ENCODE measurements around the gene UNC45A. TPM values are rescaled to one million over a fixed set of nuclear protein-coding genes. Genes with fewer than 3 reads are reported as not detected.
"Not testable (repeated sequence)": the region's sequence is repeated elsewhere in the genome, so short reads cannot be mapped to it uniquely, and the experiment has no call there.

The UNC45A gene
- total RNA-seq, 1 experiment from 2014 or later = 75.5 TPM

DNA sequence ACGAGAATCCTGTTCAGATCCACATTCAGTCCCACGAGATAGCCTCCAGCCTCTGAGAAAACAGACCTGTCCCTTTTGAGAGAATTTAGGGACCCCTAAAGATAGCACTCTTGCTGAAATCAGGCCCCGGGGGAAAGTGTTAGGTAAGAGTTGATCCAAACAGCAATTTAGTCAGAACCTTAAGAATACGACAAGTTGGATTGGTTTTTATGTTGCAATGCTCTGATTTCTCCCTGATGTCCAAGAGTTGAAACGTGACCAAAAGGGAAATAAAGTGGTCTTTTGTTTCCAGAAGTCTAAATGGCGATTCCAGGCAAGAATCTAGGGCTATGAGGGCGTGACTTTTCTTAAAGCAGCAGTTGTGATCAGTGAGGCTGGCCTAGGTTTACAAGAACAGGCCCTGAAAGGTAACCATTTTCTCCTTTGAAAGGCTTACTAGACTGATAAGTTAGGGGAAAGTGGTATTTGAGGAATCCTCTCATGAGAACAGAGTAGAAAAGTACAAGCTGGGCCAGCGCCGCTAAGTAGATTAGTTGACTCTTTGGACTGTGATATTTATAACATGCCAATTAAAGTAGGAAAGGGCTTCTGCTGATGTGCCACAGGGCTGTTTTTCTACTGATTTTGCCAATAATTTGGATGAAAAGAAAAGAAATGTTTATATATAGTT is 27.1 kb upstream of the UNC45A start:
- Histone ChIP-seq H3K27me3 (replicated peaks) (no peaks in the 10 kb centered on the region), H3K9me3 (replicated peaks) (no peaks in the 10 kb centered on the region), H3K36me3 (peaks cover 52% of the 10 kb centered on the region), H3K4me3 (no peak overlapping the region), H3K27ac (no peak overlapping the region), H3K4me1 (replicated peaks) (peaks cover 7% of the 10 kb centered on the region; the same call in 1 of the 2 replicates)
- DNase-seq (ENCODE audit: low read depth in 1 of 2, low spot score in 2 of 2) = no peak

DNA sequence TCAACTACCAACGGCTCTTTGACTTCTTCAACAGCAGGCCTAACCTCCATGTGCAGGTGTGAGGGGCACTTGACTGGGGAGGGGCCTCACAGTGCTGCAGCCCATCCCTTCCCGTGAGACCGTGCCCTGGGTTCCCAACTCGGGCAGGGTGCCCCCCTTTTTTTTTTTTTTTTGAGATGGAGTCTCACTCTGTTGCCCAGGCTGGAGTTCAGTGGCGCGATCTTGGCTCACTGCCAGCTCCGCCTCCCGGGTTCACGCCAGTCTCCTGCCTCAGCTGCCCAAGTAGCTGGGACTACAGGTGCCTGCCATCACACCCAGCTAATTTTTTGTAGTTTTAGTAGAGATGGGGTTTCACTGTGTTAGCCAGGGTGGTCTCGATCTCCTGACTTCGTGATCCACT is 25.6 kb upstream of the UNC45A start:
- H3K27ac ChIP-seq; H3K9me3 ChIP-seq (replicated peaks); H3K4me3 ChIP-seq; H3K4me1 ChIP-seq (replicated peaks); DNase-seq (ENCODE audit: low read depth in 1 of 2, low spot score in 2 of 2); H3K27me3 ChIP-seq (replicated peaks): not testable (repeated sequence)
- peaks cover 61% of the 10 kb centered on the region for H3K36me3 ChIP-seq

DNA sequence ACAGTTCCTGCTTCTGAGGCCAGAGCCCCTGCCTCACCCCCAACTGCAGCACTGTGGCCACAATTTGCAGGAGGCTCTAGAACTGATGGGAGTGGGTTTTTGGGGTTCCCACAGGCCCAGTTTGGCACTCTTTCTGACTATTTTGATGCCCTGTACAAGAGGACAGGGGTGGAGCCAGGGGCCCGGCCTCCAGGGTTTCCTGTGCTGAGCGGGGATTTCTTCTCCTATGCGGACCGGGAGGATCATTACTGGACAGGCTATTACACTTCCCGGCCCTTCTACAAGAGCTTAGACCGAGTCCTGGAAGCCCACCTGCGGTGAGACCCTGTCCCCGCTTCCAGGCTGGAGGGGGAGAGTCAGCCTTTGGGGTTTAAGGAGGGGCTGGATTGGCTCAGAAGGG is 25.1 kb upstream of the UNC45A start:
- DNase-seq (ENCODE audit: low read depth in 1 of 2, low spot score in 2 of 2) = no peak
- H3K36me3 ChIP-seq = peaks cover 61% of the 10 kb centered on the region
- H3K9me3 ChIP-seq (replicated peaks) = no peaks in the 10 kb centered on the region
- no peaks in the 10 kb centered on the region for H3K27me3 ChIP-seq (replicated peaks)
- no peaks in the 10 kb centered on the region for H3K4me1 ChIP-seq (replicated peaks)
- no peak overlapping the region for H3K4me3 ChIP-seq
- H3K27ac ChIP-seq = no peak overlapping the region

DNA sequence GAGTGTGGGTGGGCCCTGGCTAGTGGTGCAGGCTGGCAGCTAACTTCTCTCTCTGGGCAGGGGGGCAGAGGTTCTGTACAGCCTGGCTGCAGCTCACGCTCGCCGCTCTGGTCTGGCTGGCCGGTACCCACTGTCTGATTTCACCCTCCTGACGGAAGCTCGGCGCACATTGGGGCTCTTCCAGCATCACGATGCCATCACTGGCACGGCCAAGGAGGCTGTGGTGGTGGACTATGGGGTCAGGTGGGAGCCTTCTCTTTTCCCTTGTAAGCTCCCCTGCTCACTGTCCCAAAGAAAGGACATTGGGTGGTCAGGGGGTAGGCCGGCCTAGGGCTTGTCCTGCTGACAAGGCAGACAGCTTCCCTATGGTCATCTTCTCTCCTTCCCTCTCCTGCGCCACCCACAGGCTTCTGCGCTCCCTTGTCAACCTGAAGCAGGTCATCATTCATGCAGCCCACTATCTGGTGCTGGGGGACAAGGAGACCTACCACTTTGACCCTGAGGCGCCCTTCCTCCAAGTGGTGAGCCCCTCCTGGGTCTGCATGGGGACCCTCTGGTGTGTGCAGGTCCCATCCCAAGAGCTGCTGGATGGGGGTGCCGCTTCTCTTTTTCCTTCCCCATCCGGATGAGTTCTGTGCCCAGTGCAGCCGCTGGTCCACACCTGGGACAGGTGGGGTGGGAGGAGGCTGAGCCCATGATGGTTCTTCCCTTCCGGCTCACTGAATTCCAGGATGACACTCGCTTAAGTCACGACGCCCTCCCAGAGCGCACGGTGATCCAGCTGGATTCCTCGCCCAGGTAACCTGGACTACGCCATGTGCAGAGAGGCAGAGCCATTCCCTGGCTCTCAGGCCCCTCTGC is 24.4 kb upstream of the UNC45A start:
- no peaks in the 10 kb centered on the region for H3K27me3 ChIP-seq (replicated peaks)
- no peaks in the 10 kb centered on the region for H3K9me3 ChIP-seq (replicated peaks)
- H3K4me3 ChIP-seq = no peak overlapping the region
- H3K4me1 ChIP-seq (replicated peaks) = no peaks in the 10 kb centered on the region
- no peak for DNase-seq (ENCODE audit: low read depth in 1 of 2, low spot score in 2 of 2)
- peaks cover 56% of the 10 kb centered on the region for H3K36me3 ChIP-seq
- H3K27ac ChIP-seq = no peak overlapping the region

DNA sequence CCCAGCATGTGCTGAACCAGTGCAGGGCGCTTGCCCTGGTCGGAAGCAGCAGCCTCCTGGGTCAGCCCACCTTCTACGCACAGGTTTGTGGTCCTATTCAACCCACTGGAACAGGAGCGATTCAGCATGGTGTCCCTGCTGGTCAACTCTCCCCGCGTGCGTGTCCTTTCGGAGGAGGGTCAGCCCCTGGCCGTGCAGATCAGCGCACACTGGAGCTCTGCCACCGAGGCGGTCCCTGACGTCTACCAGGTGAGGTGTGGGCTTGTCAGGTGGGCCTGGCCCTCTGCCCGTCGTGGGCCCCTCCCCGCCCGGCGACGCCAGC is 23.8 kb upstream of the UNC45A start:
- H3K27ac ChIP-seq = no peak overlapping the region
- H3K4me3 ChIP-seq = no peak overlapping the region
- no peaks in the 10 kb centered on the region for H3K27me3 ChIP-seq (replicated peaks)
- H3K36me3 ChIP-seq = peaks cover 50% of the 10 kb centered on the region
- no peaks in the 10 kb centered on the region for H3K9me3 ChIP-seq (replicated peaks)
- no peaks in the 10 kb centered on the region for H3K4me1 ChIP-seq (replicated peaks)
- no peak for DNase-seq (ENCODE audit: low read depth in 1 of 2, low spot score in 2 of 2)

DNA sequence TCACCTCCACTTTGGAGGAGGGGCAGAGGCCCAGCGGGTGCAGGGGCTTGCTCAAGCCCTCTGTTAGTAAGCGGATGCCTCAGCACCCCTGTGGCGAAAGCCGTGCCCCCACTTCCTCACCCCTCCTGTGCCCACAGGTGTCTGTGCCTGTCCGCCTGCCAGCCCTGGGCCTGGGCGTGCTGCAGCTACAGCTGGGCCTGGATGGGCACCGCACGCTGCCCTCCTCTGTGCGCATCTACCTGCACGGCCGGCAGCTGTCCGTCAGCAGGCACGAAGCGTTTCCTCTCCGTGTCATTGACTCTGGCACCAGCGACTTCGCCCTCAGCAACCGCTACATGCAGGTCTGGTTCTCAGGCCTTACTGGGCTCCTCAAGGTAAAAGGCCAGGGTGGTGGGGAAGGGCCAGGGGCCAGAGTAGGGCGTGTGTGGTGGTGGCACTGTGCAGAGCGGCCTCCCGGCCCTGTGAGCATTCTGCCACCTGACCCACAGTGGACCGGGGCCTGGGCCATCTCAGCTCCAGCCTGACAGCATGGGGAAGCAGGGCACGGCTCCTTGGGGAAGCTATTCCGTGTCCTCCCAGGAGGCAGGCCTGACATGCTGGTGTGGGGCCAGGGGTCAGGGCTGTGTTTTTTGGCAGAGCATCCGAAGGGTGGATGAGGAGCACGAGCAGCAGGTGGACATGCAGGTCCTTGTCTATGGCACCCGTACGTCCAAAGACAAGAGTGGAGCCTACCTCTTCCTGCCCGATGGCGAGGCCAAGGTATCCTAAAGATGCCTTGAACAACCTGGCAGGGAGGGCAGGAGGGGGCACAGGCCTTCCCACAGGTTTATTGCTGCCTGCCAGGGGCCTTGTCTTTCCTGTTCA is 22.9 kb upstream of the UNC45A start:
- Histone ChIP-seq H3K27me3 (replicated peaks) (no peaks in the 10 kb centered on the region), H3K9me3 (replicated peaks) (no peaks in the 10 kb centered on the region), H3K4me3 (no peak overlapping the region), H3K27ac (no peak overlapping the region), H3K36me3 (peaks cover 46% of the 10 kb centered on the region), H3K4me1 (replicated peaks) (no peaks in the 10 kb centered on the region)
- DNase-seq (ENCODE audit: low read depth in 1 of 2, low spot score in 2 of 2) = no peak

DNA sequence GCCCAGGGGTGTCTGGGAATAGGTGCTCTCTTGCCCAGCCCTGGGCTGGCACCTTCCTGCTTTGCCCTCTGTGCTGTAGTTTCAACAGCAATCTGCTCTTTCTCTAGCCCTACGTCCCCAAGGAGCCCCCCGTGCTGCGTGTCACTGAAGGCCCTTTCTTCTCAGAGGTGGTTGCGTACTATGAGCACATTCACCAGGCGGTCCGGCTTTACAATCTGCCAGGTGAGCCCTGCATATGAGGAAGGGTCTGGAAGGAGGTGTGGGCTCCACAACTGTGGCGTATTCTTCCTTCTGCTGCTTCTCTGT is 22.4 kb upstream of the UNC45A start:
- no peak overlapping the region for H3K4me3 ChIP-seq
- H3K27me3 ChIP-seq (replicated peaks) = no peaks in the 10 kb centered on the region
- no peak overlapping the region for H3K27ac ChIP-seq
- H3K4me1 ChIP-seq (replicated peaks) = no peaks in the 10 kb centered on the region
- H3K36me3 ChIP-seq = peaks cover 41% of the 10 kb centered on the region
- H3K9me3 ChIP-seq (replicated peaks) = no peaks in the 10 kb centered on the region
- DNase-seq (ENCODE audit: low read depth in 1 of 2, low spot score in 2 of 2) = no peak

DNA sequence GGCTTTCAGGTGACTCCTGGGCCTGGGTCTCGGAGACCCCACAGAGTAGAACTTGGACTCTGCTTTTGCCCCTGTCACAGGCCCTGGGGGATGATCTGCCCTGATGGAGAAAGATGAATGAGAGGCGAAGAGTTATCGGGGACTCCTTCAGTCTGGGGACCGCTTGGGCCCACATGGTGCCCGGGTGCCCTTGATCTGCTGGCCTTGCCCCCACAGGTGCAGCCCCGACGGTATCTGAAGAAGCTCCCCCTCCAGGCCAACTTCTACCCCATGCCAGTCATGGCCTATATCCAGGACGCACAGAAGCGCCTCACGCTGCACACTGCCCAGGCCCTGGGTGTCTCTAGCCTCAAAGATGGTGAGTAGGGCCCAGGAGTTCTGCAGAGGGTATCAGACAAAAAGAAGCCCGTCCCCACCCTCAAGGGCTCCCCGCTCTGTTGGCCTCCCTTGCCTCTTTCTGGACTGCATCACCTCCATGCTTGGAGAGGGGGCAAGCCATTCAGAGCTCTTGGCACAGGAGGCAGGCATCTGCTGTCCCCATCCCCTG is 21.6 kb upstream of the UNC45A start:
- H3K27me3 ChIP-seq (replicated peaks) = no peaks in the 10 kb centered on the region
- H3K9me3 ChIP-seq (replicated peaks) = no peaks in the 10 kb centered on the region
- DNase-seq (ENCODE audit: low read depth in 1 of 2, low spot score in 2 of 2) = no peak
- no peaks in the 10 kb centered on the region for H3K4me1 ChIP-seq (replicated peaks)
- H3K4me3 ChIP-seq = no peak overlapping the region
- H3K27ac ChIP-seq = no peak overlapping the region
- peaks cover 41% of the 10 kb centered on the region for H3K36me3 ChIP-seq

DNA sequence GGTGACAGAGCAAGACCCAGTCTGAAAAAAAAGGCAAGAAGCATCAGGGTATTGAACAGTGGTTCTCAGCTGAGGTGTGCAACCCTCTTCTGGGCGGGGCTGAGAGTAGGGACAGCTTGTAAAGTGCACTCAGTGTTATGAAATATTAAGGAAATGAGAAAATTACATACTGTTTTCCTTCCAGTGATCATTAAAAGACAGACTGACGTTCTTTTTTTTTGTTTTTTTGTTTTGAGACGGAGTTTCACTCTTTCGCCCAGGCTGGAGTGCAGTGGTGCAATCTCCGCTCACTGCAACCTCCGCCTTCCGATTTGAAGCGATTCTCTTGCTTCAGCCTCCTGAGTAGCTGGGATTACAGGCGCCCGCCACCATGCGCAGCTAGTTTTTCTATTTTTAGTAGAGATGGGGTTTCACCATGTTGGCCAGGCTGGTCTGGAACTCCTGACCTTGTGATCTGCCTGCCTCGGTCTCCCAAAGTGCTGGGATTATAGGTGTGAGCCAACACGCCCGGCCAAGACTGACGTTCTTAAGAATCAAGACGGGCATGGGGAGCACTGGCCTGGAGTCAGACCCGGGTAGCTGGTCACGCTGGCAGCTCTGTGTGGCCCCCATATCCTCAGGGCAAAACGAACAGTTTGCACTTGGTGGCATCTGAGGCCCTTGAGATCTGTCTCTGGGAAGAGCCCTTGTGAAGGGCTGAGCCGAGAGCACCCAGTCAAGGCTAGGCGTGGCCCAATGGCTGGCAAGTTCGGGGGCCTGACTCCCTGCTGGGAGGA is 20.6 kb upstream of the UNC45A start:
- no peak overlapping the region for H3K4me3 ChIP-seq
- H3K36me3 ChIP-seq = peaks cover 47% of the 10 kb centered on the region
- H3K27me3 ChIP-seq (replicated peaks) = no peaks in the 10 kb centered on the region
- no peaks in the 10 kb centered on the region for H3K9me3 ChIP-seq (replicated peaks)
- no peak overlapping the region for H3K27ac ChIP-seq
- H3K4me1 ChIP-seq (replicated peaks) = no peaks in the 10 kb centered on the region
- DNase-seq (ENCODE audit: low read depth in 1 of 2, low spot score in 2 of 2) = no peak

DNA sequence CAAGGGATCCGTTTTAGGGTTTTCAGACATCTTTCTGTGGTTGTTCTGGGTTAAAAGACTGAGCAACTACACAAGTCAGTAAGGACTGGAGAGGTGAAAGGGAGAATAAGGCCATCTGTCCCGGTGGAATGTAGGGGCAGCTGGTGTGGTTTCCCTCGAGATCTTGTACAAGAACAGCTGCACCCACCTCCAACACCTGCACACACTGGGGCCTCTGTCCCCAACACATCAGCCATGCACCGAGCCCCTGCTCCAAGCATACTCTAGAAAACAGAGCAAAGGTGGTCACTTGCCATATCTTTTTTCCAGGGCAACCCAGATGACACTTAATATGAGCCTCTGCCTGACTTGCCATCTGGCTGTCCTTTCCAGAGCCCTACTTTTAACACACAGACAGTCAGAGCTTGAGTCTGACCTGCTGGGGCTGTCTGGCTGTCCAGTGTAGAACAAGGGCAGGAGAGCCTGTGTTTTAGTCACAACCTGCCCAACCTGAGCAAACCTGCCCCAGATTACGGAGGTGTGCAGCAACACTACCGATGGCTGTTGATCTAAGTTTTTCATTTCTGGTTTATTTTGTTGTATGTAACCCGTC is 19.8 kb upstream of the UNC45A start:
- no peaks in the 10 kb centered on the region for H3K4me1 ChIP-seq (replicated peaks)
- no peak overlapping the region for H3K27ac ChIP-seq
- DNase-seq (ENCODE audit: low read depth in 1 of 2, low spot score in 2 of 2) = no peak
- H3K27me3 ChIP-seq (replicated peaks) = no peaks in the 10 kb centered on the region
- H3K9me3 ChIP-seq (replicated peaks) = no peaks in the 10 kb centered on the region
- no peak overlapping the region for H3K4me3 ChIP-seq
- peaks cover 51% of the 10 kb centered on the region for H3K36me3 ChIP-seq

DNA sequence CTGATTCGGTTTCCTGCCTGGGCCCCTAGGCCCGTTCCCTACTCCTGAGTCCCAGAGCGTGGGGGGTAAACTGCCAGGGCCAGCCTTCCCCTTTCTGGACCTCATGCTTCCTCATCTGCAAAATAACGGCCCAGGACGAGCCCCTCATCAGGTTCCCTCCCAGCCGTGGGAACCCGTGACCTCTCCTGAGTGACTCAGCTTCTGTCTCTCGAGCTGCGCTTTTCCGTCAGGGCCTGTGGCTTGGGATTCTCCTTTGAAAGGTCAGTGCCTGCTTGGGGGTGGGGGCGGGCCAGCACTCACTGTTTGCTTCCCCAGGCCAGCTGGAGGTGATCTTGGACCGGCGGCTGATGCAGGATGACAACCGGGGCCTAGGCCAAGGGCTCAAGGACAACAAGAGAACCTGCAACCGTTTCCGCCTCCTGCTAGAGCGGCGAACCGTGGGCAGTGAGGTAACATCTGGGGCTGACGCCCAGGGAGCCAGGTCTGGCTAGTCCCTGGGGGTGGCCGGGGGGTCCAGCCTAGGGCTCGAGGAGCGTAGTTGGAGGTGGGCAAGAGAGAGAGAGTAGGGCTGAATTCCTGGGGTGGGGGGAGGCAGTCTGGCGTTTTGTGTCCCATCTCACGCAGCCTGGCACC is 19.2 kb upstream of the UNC45A start:
- no peak overlapping the region for H3K4me3 ChIP-seq
- peaks cover 46% of the 10 kb centered on the region for H3K36me3 ChIP-seq
- no peak for DNase-seq (ENCODE audit: low read depth in 1 of 2, low spot score in 2 of 2)
- H3K9me3 ChIP-seq (replicated peaks) = no peaks in the 10 kb centered on the region
- no peak overlapping the region for H3K27ac ChIP-seq
- H3K4me1 ChIP-seq (replicated peaks) = no peaks in the 10 kb centered on the region
- no peaks in the 10 kb centered on the region for H3K27me3 ChIP-seq (replicated peaks)

DNA sequence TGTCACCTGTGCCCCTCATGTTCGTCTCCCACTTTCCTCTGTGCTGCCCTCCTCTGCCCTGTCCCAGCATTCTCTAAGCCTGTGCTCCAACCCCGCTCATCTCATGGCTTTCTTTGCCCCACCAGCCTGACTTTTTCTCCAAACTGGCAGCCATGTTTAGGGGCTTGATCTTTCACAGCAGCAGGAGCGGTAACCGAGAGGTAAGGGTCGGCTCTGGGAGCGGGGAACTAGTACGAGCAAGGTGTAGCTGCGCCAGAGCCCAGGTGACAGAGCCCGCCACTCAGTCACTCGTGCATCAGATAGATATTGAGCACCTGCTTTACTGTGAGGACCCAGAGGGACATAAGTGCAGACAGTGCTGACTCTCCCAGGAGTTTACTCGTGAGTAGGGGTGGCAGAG is 18.6 kb upstream of the UNC45A start:
- Histone ChIP-seq H3K9me3 (replicated peaks) (no peaks in the 10 kb centered on the region), H3K27me3 (replicated peaks) (no peaks in the 10 kb centered on the region), H3K36me3 (peaks cover 41% of the 10 kb centered on the region), H3K4me3 (no peak overlapping the region), H3K4me1 (replicated peaks) (no peaks in the 10 kb centered on the region), H3K27ac (no peak overlapping the region)
- DNase-seq (ENCODE audit: low read depth in 1 of 2, low spot score in 2 of 2) = no peak

DNA sequence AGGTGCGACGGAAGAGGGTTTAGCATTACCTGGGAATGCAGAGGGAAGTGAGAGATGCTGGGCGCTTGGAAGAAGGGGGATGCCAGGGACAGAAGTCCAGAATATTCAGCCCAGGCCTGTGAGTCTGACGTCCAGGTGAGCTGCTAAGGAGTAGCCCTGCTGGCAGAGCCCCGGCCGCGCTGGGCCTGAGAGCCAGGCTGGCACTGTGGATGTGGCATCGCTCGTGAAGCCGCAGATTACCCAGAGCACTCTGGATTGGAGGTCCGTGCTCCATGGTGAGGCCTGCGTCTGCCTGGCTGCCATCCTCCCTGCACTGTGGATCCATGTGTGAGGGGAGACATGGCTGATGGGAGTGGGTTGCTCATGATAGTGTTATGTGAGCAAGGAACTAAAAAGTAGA is 17.5 kb upstream of the UNC45A start:
- Histone ChIP-seq H3K4me3 (no peak overlapping the region), H3K4me1 (replicated peaks) (no peaks in the 10 kb centered on the region), H3K27ac (no peak overlapping the region), H3K9me3 (replicated peaks) (no peaks in the 10 kb centered on the region), H3K27me3 (replicated peaks) (no peaks in the 10 kb centered on the region), H3K36me3 (peaks cover 31% of the 10 kb centered on the region)
- DNase-seq (ENCODE audit: low read depth in 1 of 2, low spot score in 2 of 2) = no peak

All from SJSA1 (cell line).